Duodenal mucosa (tissue), 2 donors: ENCODE data around the gene NME3.
"Not testable (repeated sequence)": the region's sequence is repeated elsewhere in the genome, so short reads cannot be mapped to it uniquely, and the experiment has no call there.

Experiments
- H3K27ac ChIP-seq: one replicate; pipeline ENCODE4 v1.7.0; 2013; ENCODE audit warnings: low read depth, low read length
- H3K27me3 ChIP-seq, 2 donors: one replicate each; pipeline ENCODE4 v1.7.0; 2013; ENCODE audit warnings: low read length in 2 of 2, control low read depth in 1 of 2; ENCODE audit not compliant: insufficient read depth in 2 of 2, control insufficient read depth in 1 of 2
- H3K36me3 ChIP-seq, 2 donors: one replicate each; pipeline ENCODE4 v1.7.0; 2013; ENCODE audit warnings: low read length in 2 of 2, control low read depth in 1 of 2; ENCODE audit not compliant: insufficient read depth in 2 of 2, control insufficient read depth in 1 of 2
- H3K4me1 ChIP-seq, 2 donors: one replicate each; pipeline ENCODE4 v1.7.0; 2013; ENCODE audit warnings: low read length in 2 of 2, control low read depth in 1 of 2; ENCODE audit not compliant: insufficient read depth in 2 of 2, control insufficient read depth in 1 of 2
- H3K4me3 ChIP-seq, 2 donors: one replicate each; pipeline ENCODE4 v1.7.0; 2013; ENCODE audit warnings: low read length in 2 of 2, low read depth in 1 of 2
- H3K9ac ChIP-seq, 2 donors: one replicate each; pipeline ENCODE4 v1.7.0; 2013; ENCODE audit warnings: low read length in 2 of 2, low read depth in 1 of 2
- H3K9me3 ChIP-seq, 2 donors: one replicate each; pipeline ENCODE4 v1.7.0; 2013; ENCODE audit warnings: low read length in 2 of 2, control low read depth in 1 of 2; ENCODE audit not compliant: control insufficient read depth in 1 of 2

NME3 gene

GRCh38 chr16:1815461-1815860, 44.1 kb upstream of the NME3 start:
- Histone ChIP-seq H3K36me3 (peaks cover 14 to 57% of the 10 kb centered on the region in 2 donors), H3K4me1 (peaks cover 0 to 5% of the 10 kb centered on the region in 2 donors), H3K9me3 (no peaks in the 10 kb centered on the region), H3K27ac (no peak overlapping the region), H3K4me3 (no peak overlapping the region), H3K9ac (no peak overlapping the region), H3K27me3 (no peaks in the 10 kb centered on the region)

DNA sequence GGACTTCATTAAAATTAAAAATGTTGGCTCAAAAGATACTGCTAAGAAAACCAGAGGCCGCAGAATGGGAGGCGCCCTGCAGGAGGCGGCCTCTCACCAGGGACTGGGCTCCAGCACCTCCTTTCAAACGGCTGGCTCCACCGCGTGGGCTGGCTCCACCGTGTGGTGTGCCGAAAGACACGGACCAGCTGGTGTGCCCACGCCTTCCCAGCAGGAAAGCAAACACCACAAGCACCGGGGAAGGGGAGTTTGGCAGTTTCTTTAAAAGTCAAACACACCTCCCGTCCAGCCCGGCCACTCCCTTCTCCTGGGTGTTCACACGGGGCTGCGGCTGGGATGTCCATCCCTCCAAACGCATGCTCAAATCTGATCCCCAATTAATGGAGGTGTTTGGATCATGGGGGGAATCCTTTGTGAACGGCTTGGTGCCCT, 41.4 kb upstream of the NME3 start:
- no peaks in the 10 kb centered on the region for H3K27me3 ChIP-seq
- H3K4me1 ChIP-seq, result peaks cover 0 to 5% of the 10 kb centered on the region in 2 donors
- H3K9ac ChIP-seq, result no peak overlapping the region
- peaks cover 20 to 53% of the 10 kb centered on the region in 2 donors for H3K36me3 ChIP-seq
- no peak overlapping the region for H3K27ac ChIP-seq
- no peaks in the 10 kb centered on the region for H3K9me3 ChIP-seq
- no peak overlapping the region for H3K4me3 ChIP-seq

DNA sequence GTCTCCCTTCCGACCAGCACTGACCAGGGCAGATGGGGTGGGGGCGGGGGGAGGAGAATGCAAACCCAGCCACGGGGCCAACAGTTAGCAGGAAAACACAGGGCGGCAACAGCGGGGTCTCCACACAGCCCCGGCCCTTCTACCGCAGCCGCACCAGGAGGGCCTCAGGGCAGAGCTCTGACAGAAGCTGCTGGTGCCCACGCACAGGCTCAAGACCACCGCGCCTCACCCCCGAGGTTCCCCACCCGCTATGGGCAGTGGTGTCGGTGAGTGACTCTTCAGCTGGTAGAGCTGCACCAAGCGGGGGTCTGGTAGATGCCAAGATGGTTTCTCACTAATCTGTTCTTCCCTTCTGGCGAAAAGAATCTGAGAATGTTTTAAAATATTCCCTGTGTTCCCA, 39.2 kb upstream of the NME3 start:
- Histone ChIP-seq H3K4me3 (no peak overlapping the region), H3K36me3 (peaks cover 17 to 38% of the 10 kb centered on the region in 2 donors), H3K27me3 (no peaks in the 10 kb centered on the region), H3K9me3 (no peaks in the 10 kb centered on the region), H3K9ac (no peak overlapping the region), H3K27ac (no peak overlapping the region), H3K4me1 (peaks cover 0 to 5% of the 10 kb centered on the region in 2 donors)

DNA sequence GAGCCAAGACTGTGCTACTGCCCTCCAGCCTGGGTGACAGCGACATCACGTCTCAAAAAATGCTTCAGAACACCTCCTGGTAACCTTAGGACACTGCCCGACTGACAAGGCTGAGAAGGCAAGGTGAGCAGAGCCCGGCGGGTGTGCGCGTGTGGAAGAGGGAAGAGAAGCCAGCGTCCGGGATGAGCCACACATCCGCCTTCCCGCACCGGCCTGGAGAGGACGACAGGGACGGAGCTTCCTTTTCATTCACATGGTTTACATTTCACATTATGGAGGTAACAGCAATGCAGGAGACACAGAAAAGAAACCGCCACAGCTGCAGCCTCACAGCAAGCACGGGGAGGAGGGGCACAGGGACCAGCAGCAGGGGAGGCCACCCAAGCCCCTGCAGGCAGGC, 38.8 kb upstream of the NME3 start:
- peaks cover 0 to 5% of the 10 kb centered on the region in 2 donors for H3K4me1 ChIP-seq
- H3K27ac ChIP-seq, result no peak overlapping the region

DNA sequence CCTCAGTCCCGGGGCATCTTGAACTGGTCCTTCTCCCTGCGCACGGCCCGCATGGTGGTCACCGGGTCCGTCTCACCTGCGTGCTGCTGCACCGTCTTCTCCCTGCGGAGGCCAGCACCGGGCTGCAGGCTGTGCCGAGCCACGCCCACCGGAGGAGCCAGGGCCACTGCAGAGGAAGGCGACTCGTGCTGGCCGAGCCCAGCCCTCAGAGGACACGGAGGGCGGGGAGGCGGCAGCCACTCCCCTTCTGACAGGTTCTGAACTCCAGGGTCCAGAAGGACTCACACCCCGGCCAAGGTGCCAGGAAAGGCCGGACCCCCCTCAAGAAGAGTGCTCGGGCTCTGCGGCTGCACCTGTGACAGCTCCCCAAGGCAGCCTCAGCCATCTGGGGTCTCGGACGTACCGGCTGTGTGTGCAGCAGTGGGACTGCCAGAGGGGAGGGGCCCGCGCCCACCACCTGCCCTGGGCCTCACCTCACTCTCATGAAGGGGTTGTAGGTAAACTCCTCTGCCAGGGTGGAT, 38.0 kb upstream of the NME3 start:
- Histone ChIP-seq H3K27ac (no peak overlapping the region), H3K9me3 (no peaks in the 10 kb centered on the region), H3K4me1 (peaks cover 0 to 5% of the 10 kb centered on the region in 2 donors), H3K27me3 (no peaks in the 10 kb centered on the region), H3K4me3 (no peak overlapping the region), H3K9ac (no peak overlapping the region), H3K36me3 (peaks cover 10 to 35% of the 10 kb centered on the region in 2 donors)

More for the DNA sequence above, 38.8 kb upstream of the NME3 start:
- H3K9me3 ChIP-seq, result no peaks in the 10 kb centered on the region
- no peak overlapping the region for H3K9ac ChIP-seq
- no peak overlapping the region for H3K4me3 ChIP-seq
- H3K36me3 ChIP-seq, result peaks cover 13 to 37% of the 10 kb centered on the region in 2 donors
- no peaks in the 10 kb centered on the region for H3K27me3 ChIP-seq

DNA sequence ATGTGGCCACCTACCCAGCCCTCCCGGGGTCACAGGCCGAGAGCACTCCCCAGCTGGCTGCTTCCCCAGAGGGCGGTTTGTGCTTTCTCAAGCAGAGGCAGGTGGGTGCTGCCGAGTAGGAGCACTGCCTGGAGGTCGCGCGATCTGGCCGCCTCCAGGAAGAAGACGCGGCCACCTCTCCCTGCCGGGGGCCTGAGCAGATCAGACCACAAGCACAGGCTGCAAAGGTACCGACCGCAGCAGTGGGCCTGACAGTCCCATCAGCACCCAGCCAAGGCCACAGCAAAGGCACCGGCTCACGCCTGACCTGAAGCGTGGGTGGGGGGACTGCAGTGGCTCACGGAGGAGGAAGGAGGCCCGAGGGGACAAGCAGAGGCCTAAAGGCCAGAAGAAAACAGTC, 37.3 kb upstream of the NME3 start:
- H3K27ac ChIP-seq, result no peak overlapping the region
- no peak overlapping the region for H3K4me3 ChIP-seq
- H3K27me3 ChIP-seq, result no peaks in the 10 kb centered on the region
- peaks cover 0 to 5% of the 10 kb centered on the region in 2 donors for H3K4me1 ChIP-seq
- H3K36me3 ChIP-seq, result peaks cover 10 to 33% of the 10 kb centered on the region in 2 donors
- H3K9ac ChIP-seq, result no peak overlapping the region
- H3K9me3 ChIP-seq, result no peaks in the 10 kb centered on the region

DNA sequence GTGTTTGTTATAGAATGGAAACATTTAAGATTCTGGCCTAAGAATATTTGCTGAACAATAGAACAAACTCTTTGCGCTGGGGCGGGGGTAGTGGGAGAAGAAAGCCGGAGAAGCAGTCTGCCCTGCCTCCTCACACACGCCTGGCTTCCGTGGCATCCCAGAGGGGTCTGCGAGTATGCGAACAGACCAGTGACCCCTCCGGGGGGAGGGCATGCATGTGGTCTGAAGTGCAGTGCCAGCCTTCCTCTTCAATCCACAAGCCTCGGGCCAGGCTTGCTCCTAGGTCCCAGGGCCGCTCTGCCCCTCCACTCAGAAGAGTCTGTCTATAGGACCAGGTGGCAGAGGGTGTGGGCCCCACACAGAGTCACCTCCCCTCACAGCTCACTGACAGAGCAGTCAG, 36.3 kb upstream of the NME3 start:
- H3K9me3 ChIP-seq, result no peaks in the 10 kb centered on the region
- no peak overlapping the region for H3K9ac ChIP-seq
- H3K4me1 ChIP-seq, result peaks cover 0 to under 1% of the 10 kb centered on the region in 2 donors
- no peaks in the 10 kb centered on the region for H3K27me3 ChIP-seq
- H3K36me3 ChIP-seq, result peaks cover 10 to 31% of the 10 kb centered on the region in 2 donors
- H3K27ac ChIP-seq, result no peak overlapping the region
- H3K4me3 ChIP-seq, result no peak overlapping the region

- no peak overlapping the region for H3K4me3 ChIP-seq
- no peaks in the 10 kb centered on the region for H3K27me3 ChIP-seq
- H3K27ac ChIP-seq, result no peak overlapping the region
- H3K4me1 ChIP-seq, result no peaks in the 10 kb centered on the region
- no peak overlapping the region for H3K9ac ChIP-seq
- H3K36me3 ChIP-seq, result peaks cover 0 to 5% of the 10 kb centered on the region in 2 donors
- H3K9me3 ChIP-seq, result no peaks in the 10 kb centered on the region
Measured at GRCh38 chr16:1800701-1801100, 29.4 kb upstream of the NME3 start.

- H3K9me3 ChIP-seq, H3K4me3 ChIP-seq, H3K9ac ChIP-seq, H3K27me3 ChIP-seq, H3K4me1 ChIP-seq, H3K36me3 ChIP-seq, H3K27ac ChIP-seq: not testable (repeated sequence)
Measured at GRCh38 chr16:1799263-1799662, 27.9 kb upstream of the NME3 start.

DNA sequence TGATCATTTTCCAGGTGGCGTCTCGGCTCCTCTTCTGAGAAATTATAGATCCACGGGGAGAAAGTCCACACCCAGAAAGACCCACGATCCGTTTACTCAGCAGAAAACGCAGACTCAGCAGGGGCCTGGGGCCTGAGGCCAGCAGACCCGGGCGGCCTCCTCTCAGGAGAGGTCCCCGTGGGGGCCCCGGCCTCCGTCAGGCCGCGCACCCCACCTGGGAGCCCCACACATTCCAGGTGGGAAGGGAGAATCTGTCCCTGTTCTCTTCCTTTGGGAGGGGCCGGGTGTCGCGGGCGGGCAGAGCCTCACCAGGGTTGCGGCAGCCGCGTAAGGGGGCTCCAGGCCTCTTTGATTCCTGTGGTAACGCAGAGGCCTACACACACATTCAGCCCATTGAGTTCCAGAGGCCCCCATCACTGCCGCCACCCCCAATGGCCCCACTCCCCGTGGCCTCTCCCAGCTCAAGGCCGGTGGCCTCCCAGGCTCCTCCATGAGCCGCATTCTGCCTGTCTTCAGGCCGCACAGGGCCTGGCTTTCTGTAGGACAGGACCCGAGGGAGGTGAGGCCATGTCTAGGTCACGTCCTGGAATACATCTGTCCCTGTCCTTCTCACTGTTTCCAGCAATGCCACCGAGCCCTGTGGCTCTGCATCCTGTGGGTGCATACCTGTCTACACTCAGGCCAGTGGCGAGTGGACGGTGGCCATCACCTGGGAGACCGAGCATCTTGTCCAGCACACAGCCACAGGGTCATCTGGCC, 23.7 kb upstream of the NME3 start:
- Histone ChIP-seq H3K9ac (no peak overlapping the region), H3K27me3 (no peaks in the 10 kb centered on the region), H3K4me1 (no peaks in the 10 kb centered on the region), H3K27ac (no peak overlapping the region), H3K4me3 (no peak overlapping the region), H3K36me3 (no peaks in the 10 kb centered on the region), H3K9me3 (no peaks in the 10 kb centered on the region)
